Measurements from ENCODE around the gene IL17RA. TPM values are rescaled to one million over a fixed set of nuclear protein-coding genes. Genes with fewer than 3 reads are reported as not detected.

Gene IL17RA
- total and polyA plus RNA-seq, 2 donors from 2014 or later, result 4.2 to 26.8 TPM

DNA sequence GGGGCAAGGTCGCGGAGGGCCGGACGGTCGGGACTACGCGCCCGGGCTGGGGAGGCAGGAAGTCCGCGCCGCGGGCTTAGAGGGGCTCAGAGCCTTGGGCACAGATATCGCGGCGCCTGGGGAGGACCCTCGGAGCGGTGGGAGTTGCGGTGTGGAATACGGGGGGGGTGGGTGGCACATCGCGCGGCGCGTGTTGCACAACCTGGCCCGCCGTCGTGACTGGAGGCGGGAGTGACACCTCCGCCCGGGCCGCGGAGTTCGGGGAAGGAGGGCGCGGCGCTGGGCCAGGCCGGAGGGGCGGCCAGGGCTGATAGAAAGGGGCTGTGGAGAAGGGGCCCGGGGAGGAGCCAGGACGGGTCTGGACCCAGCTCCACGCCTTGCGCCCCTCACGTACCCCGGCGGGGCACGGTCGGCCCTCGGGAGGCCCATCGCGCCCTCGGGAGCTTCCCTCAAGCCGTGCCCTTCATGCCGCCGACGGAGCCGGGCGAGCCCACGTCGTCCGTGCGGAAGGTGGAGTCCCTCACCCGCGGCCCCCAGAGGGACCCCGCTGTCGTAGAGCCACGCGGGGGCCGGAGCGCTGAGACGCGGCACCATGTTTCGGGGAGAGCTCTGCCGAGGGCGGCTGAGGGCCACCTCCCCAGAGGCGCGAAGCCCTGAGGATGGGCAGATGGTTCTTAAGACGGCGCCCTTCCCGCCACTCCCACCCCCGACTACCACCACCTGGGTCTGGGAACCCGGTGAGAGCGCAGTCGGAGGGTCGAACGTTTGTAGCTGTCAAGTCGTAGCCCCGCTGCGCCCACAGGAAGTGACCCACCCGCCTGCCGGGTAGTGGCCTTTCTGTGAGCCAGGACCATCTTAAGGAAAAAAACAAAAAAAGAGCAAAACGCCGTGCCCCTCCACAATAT, 729 bp downstream of the IL17RA start:
- H3K27ac ChIP-seq (ENCODE audit: low read depth in 2 of 2, low read length in 2 of 2), result peak overlapping the region in 1 of 2 donors; percentile 69
- peak overlapping the region in 2 of 3 donors; percentile 22 to 55 for H3K9ac ChIP-seq (ENCODE audit: low read length in 3 of 3)
- FAIRE-seq (no peak), DNase-seq (peak in 2 of 5 donors; percentile 53 to 83)
- no peaks in the 10 kb centered on the region for H3K27me3 ChIP-seq (ENCODE audit: control insufficient read depth, insufficient read depth, low read length)
- intact Hi-C loops (cut with DNase I), result no loop called here
- H3K36me3 ChIP-seq (ENCODE audit: control insufficient read depth in 2 of 3, insufficient read depth in 3 of 3, low read length in 3 of 3), result no peaks in the 10 kb centered on the region
- TF ChIP-seq, protein P1, sequence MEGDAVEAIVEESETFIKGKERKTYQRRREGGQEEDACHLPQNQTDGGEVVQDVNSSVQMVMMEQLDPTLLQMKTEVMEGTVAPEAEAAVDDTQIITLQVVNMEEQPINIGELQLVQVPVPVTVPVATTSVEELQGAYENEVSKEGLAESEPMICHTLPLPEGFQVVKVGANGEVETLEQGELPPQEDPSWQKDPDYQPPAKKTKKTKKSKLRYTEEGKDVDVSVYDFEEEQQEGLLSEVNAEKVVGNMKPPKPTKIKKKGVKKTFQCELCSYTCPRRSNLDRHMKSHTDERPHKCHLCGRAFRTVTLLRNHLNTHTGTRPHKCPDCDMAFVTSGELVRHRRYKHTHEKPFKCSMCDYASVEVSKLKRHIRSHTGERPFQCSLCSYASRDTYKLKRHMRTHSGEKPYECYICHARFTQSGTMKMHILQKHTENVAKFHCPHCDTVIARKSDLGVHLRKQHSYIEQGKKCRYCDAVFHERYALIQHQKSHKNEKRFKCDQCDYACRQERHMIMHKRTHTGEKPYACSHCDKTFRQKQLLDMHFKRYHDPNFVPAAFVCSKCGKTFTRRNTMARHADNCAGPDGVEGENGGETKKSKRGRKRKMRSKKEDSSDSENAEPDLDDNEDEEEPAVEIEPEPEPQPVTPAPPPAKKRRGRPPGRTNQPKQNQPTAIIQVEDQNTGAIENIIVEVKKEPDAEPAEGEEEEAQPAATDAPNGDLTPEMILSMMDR (IDR thresholded peaks at IDR 0.05; ENCODE audit: borderline replicate concordance, extremely low read depth, insufficient read depth), result no peak
- H3K9me3 ChIP-seq (ENCODE audit: control insufficient read depth in 2 of 3, insufficient read depth in 1 of 3, low read length in 3 of 3), result no peaks in the 10 kb centered on the region
- H3K4me3 ChIP-seq (ENCODE audit: low read length in 3 of 3), result peak overlapping the region in 2 of 3 donors; percentile 65 to 66
- H3K4me1 ChIP-seq (ENCODE audit: control insufficient read depth in 2 of 3, insufficient read depth in 2 of 3, low read depth in 1 of 3, low read length in 3 of 3), result no peaks in the 10 kb centered on the region

DNA sequence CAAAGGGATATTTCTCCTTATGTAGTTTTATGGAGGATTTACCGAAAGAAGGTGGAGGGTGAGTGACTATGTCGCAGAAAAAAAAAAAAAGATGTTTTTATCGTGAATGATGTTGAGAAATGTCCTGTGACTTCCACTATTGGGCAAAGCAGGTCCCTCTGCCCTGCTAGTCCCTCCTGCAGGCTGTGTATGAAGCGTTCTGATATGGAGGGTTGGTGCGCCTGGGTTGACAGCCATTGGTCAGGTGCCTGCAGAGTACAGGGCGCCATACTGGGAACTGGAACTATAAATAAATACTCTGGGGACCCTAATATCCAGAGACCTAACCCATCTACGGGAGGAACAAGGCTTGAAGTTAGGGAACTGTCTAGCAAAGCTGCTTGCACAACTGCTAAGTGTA, 1.5 kb downstream of the IL17RA start:
- Histone ChIP-seq H3K4me1 (ENCODE audit: control insufficient read depth in 2 of 3, insufficient read depth in 2 of 3, low read depth in 1 of 3, low read length in 3 of 3) (no peaks in the 10 kb centered on the region), H3K27ac (ENCODE audit: low read depth in 2 of 2, low read length in 2 of 2) (no peak overlapping the region), H3K27me3 (ENCODE audit: control insufficient read depth, insufficient read depth, low read length) (no peaks in the 10 kb centered on the region), H3K9me3 (ENCODE audit: control insufficient read depth in 2 of 3, insufficient read depth in 1 of 3, low read length in 3 of 3) (no peaks in the 10 kb centered on the region), H3K9ac (ENCODE audit: low read length in 3 of 3) (no peak overlapping the region), H3K4me3 (ENCODE audit: low read length in 3 of 3) (peak overlapping the region in 1 of 3 donors; percentile 38), H3K36me3 (ENCODE audit: control insufficient read depth in 2 of 3, insufficient read depth in 3 of 3, low read length in 3 of 3) (no peaks in the 10 kb centered on the region)
- no peak for FAIRE-seq
- TF ChIP-seq, protein P1 (IDR thresholded peaks at IDR 0.05; ENCODE audit: borderline replicate concordance, extremely low read depth, insufficient read depth), result no peak
- intact Hi-C loops (cut with DNase I), result no loop called here
- peak in 1 of 5 donors; percentile 28 for DNase-seq

DNA sequence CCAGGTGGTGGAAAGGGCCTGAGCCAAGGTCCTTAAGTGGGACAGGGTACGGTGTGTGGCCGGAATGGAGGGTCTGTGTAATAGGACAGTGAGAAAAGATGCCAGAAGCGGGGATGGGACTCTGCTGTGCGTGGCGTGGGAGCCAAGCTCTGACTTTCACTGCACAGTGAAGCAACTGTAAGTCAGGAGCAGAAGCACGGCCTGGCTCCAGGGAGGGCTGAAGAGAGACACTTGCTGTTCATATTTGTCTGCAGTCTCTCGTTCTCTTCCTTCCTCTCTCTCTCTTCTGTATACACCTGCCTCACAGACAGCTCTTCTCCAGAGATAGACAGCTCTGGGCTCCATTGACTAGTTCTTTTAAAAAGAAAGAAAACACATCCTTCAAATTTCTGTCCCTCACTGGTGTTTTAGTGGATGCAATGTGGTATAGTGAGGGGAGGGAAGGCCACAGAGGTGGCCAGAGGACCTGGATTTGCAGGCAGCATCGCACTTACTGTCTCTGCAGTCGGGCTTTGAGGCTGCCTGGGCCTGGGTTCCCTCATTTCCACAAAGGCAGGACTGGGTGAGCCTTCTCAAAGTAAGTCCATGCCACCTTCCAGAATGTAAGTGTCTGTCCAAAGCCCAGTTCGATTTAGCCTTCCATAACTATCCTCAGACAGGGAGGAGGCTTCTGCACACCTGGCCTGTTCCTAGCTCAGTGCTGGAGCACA, 2.1 kb downstream of the IL17RA start:
- Histone ChIP-seq H3K36me3 (ENCODE audit: control insufficient read depth in 2 of 3, insufficient read depth in 3 of 3, low read length in 3 of 3) (no peaks in the 10 kb centered on the region), H3K9me3 (ENCODE audit: control insufficient read depth in 2 of 3, insufficient read depth in 1 of 3, low read length in 3 of 3) (no peaks in the 10 kb centered on the region), H3K27ac (ENCODE audit: low read depth in 2 of 2, low read length in 2 of 2) (no peak overlapping the region), H3K9ac (ENCODE audit: low read length in 3 of 3) (no peak overlapping the region), H3K4me1 (ENCODE audit: control insufficient read depth in 2 of 3, insufficient read depth in 2 of 3, low read depth in 1 of 3, low read length in 3 of 3) (no peaks in the 10 kb centered on the region), H3K27me3 (ENCODE audit: control insufficient read depth, insufficient read depth, low read length) (no peaks in the 10 kb centered on the region), H3K4me3 (ENCODE audit: low read length in 3 of 3) (peak overlapping the region in 1 of 3 donors; percentile 10)
- intact Hi-C loops (cut with DNase I), result no loop called here
- DNase-seq (peak in 1 of 5 donors; percentile 28), FAIRE-seq (no peak)
- TF ChIP-seq, protein P1 (IDR thresholded peaks at IDR 0.05; ENCODE audit: borderline replicate concordance, extremely low read depth, insufficient read depth), result no peak

Data from kidney (tissue), 14 donors.